BE2C (cell line): ENCODE measurements around the gene KCNMA1.

Source experiments
- DNase-seq: peaks from one replicate; pipeline ENCODE4 v3.0.0-alpha.2; 2020
- H3K27me3 ChIP-seq: fragments of 250-450 bp; sonication (Bioruptor Pico); 2 replicates; pipeline ENCODE4 v1.5.1; 2020; ENCODE audit warnings: mild to moderate bottlenecking
- H3K36me3 ChIP-seq: fragments of 250-450 bp; sonication (Bioruptor Pico); 2 replicates; pipeline ENCODE4 v1.5.1; 2020; ENCODE audit warnings: mild to moderate bottlenecking
- H3K4me1 ChIP-seq: fragments of 250-450 bp; sonication (Bioruptor Pico); 2 replicates; pipeline ENCODE4 v1.5.1; 2020
- H3K4me3 ChIP-seq: 2 replicates; pipeline ENCODE4 v1.5.1; 2011; ENCODE audit warnings: low read depth, low read length
- H3K9me3 ChIP-seq: fragments of 250-450 bp; sonication (Bioruptor Pico); 2 replicates; pipeline ENCODE4 v1.5.1; 2020
- CTCF ChIP-seq: IDR thresholded peaks from 2 replicates; pipeline ENCODE4 v1.5.1; 2012; ENCODE audit warnings: mild to moderate bottlenecking, low read depth, low read length

Gene KCNMA1

DNA sequence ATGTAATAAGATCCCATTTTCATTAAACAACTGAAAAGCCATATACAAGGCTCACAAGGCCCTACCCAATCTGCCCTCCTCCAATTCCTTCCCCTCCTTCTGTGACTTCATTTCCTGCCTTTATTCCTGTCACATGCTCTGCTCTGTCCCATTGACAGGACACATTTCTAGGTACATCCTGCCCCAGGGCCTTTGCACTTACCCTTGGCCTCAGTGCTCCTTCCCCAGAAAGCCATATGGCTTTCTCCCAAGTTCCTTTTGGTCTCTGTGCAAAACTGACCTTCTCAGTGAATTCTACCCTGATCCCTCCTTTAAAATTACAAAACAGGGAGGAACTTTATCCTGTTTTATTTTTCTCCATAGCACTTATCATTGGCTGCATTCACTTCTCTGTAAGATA is 40.0 kb downstream of the KCNMA1 start:
- Histone ChIP-seq H3K27me3 (no peaks in the 10 kb centered on the region), H3K4me3 (no peak overlapping the region), H3K4me1 (no peaks in the 10 kb centered on the region), H3K36me3 (no peaks in the 10 kb centered on the region), H3K9me3 (no peaks in the 10 kb centered on the region)
- DNase-seq: no peak
- TF ChIP-seq CTCF: no peak

- Histone ChIP-seq H3K36me3 (no peaks in the 10 kb centered on the region), H3K4me1 (0 out of 2 replicates have a peak, but pooled peaks cover 4% of the 10 kb centered on the region), H3K4me3 (no peak overlapping the region), H3K9me3 (no peaks in the 10 kb centered on the region), H3K27me3 (no peaks in the 10 kb centered on the region)
- no peak for TF ChIP-seq CTCF
- DNase-seq: no peak
These were observed 43.2 kb downstream of the KCNMA1 start for GRCh38 chr10:77594471-77594783.

- H3K27me3 ChIP-seq: no peaks in the 10 kb centered on the region
- H3K36me3 ChIP-seq: no peaks in the 10 kb centered on the region
- H3K9me3 ChIP-seq: no peaks in the 10 kb centered on the region
- TF ChIP-seq CTCF: no peak
- H3K4me3 ChIP-seq: no peak overlapping the region
- 0 out of 2 replicates have a peak, but pooled peaks cover 4% of the 10 kb centered on the region for H3K4me1 ChIP-seq
- no peak for DNase-seq
These were observed 43.7 kb downstream of the KCNMA1 start for GRCh38 chr10:77593771-77594470.

DNA sequence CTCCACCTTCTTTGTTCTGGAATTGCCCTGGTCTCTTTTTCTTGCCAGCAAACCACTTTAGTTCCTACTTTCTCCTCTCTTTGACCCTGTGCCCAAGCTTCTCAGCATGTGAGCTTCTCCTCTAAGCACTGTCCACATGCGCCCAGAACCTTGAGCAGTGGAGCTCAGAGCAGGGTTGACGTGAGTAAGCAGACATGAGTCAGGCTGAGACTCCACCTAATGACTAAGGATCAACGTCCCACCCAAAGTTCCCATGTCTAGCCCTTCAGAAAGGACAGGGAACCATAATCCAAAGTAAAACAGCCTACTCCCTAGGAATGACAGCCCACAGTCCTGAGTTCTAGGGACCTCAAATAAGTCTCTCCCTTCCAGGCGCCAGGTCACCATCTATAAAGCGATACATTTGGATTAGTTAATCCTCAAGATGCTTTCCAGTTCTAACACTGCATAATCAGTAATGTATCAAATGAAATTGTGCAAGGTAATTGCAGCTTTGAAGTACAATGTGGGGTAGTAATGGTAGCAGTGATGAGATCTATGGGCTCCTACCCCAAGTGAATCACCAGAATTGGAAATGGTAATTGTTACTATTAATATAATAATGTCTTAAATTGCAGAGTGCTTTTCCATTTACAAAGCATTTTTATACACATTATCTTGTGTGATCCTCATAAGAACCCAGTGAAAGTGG is 44.5 kb downstream of the KCNMA1 start:
- Histone ChIP-seq H3K27me3 (no peaks in the 10 kb centered on the region), H3K9me3 (no peaks in the 10 kb centered on the region), H3K4me3 (no peak overlapping the region), H3K4me1 (0 out of 2 replicates have a peak, but pooled peaks cover 4% of the 10 kb centered on the region), H3K36me3 (no peaks in the 10 kb centered on the region)
- no peak for TF ChIP-seq CTCF
- no peak for DNase-seq

GRCh38 chr10:77592510-77592909 is 45.1 kb downstream of the KCNMA1 start:
- TF ChIP-seq CTCF: no peak

GRCh38 chr10:77591238-77591880 is 46.2 kb downstream of the KCNMA1 start:
- Histone ChIP-seq H3K27me3 (no peaks in the 10 kb centered on the region), H3K9me3 (no peaks in the 10 kb centered on the region), H3K36me3 (no peaks in the 10 kb centered on the region), H3K4me1 (0 out of 2 replicates have a peak, but pooled peaks cover 4% of the 10 kb centered on the region), H3K4me3 (no peak overlapping the region)
- no peak for TF ChIP-seq CTCF
- DNase-seq: no peak

More at GRCh38 chr10:77592510-77592909, 45.1 kb downstream of the KCNMA1 start:
- Histone ChIP-seq H3K9me3 (no peaks in the 10 kb centered on the region), H3K4me3 (no peak overlapping the region), H3K36me3 (no peaks in the 10 kb centered on the region), H3K4me1 (0 out of 2 replicates have a peak, but pooled peaks cover 4% of the 10 kb centered on the region), H3K27me3 (no peaks in the 10 kb centered on the region)
- no peak for DNase-seq
